GM19023 (cell line): ENCODE results near the gene SZRD1.
"Not testable (repeated sequence)": the region's sequence is repeated elsewhere in the genome, so short reads cannot be mapped to it uniquely, and the experiment has no call there.

Experiments used
- ATAC-seq: cut with Tn5 transposase; IDR thresholded peaks from one replicate; pipeline ENCODE4 v1.9.1; 2021; ENCODE audit warnings: mild to moderate bottlenecking, moderate library complexity; ENCODE audit not compliant: unreplicated experiment

Gene SZRD1

GRCh38 chr1:16366722-16367257 lies at the start of gene SZRD1:
TSS of gene SZRD1 (plus strand) at chr1:16367242. CDS start at chr1:16367258, 16 bp downstream.
- ATAC-seq = peak; percentile 69

GRCh38 chr1:16318555-16318954 lies 48.5 kb upstream of the SZRD1 start:
- no peak for ATAC-seq

- no peak for ATAC-seq
Observed at GRCh38 chr1:16321176-16321867, 45.7 kb upstream of the SZRD1 start.

GRCh38 chr1:16324456-16324890 lies 42.6 kb upstream of the SZRD1 start:
- no peak for ATAC-seq

- ATAC-seq = no peak
Observed at GRCh38 chr1:16326833-16327404, 40.1 kb upstream of the SZRD1 start.

- ATAC-seq = no peak
Observed at GRCh38 chr1:16334655-16335340, 32.2 kb upstream of the SZRD1 start.

GRCh38 chr1:16338961-16339360 lies 28.1 kb upstream of the SZRD1 start:
- ATAC-seq = no peak

GRCh38 chr1:16340673-16341072 lies 26.4 kb upstream of the SZRD1 start:
- ATAC-seq = no peak

GRCh38 chr1:16342331-16343062 lies 24.5 kb upstream of the SZRD1 start:
- no peak for ATAC-seq

GRCh38 chr1:16343276-16343675 lies 23.8 kb upstream of the SZRD1 start:
- not testable (repeated sequence) for ATAC-seq

GRCh38 chr1:16348414-16349182 lies 18.4 kb upstream of the SZRD1 start:
- no peak for ATAC-seq

GRCh38 chr1:16349847-16350406 lies 17.1 kb upstream of the SZRD1 start:
- ATAC-seq = no peak

GRCh38 chr1:16351456-16351993 lies 15.5 kb upstream of the SZRD1 start:
- ATAC-seq = no peak

GRCh38 chr1:16351994-16352841 lies 14.8 kb upstream of the SZRD1 start, which contains the start of gene FBXO42:
TSS of gene FBXO42 (minus strand) at chr1:16352480. CDS start at chr1:16315418, 37,062 bp downstream.
- ATAC-seq = peak; percentile 92

GRCh38 chr1:16352842-16353535 lies 14.1 kb upstream of the SZRD1 start:
- ATAC-seq = no peak

- ATAC-seq = no peak
Observed at GRCh38 chr1:16354619-16355018, 12.4 kb upstream of the SZRD1 start.

- ATAC-seq = no peak
Observed at GRCh38 chr1:16356867-16357266, 10.2 kb upstream of the SZRD1 start.

GRCh38 chr1:16365146-16365498 lies 1.9 kb upstream of the SZRD1 start:
- not testable (repeated sequence) for ATAC-seq
